ENCODE results near the gene OR7G3.

DNA sequence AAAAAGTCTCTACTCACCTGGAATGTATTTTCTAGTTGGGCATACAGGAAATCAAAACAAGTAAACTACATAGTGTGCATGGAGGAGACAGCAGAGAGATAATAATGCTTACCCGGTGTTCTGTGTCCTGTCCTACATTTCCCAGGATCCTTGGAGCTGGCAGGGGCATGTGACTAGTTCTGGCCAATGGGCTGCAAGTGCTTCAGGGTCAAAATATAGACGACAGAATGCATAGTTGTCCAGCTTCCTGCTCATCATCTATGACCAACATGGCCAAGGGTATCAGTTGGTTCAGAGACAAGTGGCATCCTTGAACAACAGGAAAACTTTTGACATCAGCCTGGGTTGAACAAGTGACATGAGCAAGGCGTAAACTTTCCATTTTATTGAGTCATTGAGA lies 21.9 kb upstream of the OR7G3 start:
- no peak for TF ChIP-seq TEAD4 (IDR thresholded peaks at IDR 0.05; ENCODE audit: low read depth, low read length)
- TF ChIP-seq, protein P1, sequence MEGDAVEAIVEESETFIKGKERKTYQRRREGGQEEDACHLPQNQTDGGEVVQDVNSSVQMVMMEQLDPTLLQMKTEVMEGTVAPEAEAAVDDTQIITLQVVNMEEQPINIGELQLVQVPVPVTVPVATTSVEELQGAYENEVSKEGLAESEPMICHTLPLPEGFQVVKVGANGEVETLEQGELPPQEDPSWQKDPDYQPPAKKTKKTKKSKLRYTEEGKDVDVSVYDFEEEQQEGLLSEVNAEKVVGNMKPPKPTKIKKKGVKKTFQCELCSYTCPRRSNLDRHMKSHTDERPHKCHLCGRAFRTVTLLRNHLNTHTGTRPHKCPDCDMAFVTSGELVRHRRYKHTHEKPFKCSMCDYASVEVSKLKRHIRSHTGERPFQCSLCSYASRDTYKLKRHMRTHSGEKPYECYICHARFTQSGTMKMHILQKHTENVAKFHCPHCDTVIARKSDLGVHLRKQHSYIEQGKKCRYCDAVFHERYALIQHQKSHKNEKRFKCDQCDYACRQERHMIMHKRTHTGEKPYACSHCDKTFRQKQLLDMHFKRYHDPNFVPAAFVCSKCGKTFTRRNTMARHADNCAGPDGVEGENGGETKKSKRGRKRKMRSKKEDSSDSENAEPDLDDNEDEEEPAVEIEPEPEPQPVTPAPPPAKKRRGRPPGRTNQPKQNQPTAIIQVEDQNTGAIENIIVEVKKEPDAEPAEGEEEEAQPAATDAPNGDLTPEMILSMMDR (IDR thresholded peaks at IDR 0.05; ENCODE audit: control extremely low read depth in 1 of 3, insufficient read depth in 1 of 3, low read depth in 1 of 3, low read length in 3 of 3) = no peak
- no peak for TF ChIP-seq RFX5 (IDR thresholded peaks at IDR 0.05; ENCODE audit: borderline replicate concordance, low read depth, low read length)
- TF ChIP-seq POLR2AphosphoS5 (IDR thresholded peaks at IDR 0.05; ENCODE audit: low read depth, low read length) = no peak
- no peak for TF ChIP-seq TBP (IDR thresholded peaks at IDR 0.05; ENCODE audit: low read depth, low read length)

Measured in H1 (cell line).